HG02623 (cell line): ENCODE measurements around the gene FOLR2.
"Not testable (repeated sequence)": the region's sequence is repeated elsewhere in the genome, so short reads cannot be mapped to it uniquely, and the experiment has no call there.

ENCODE experiments used
- ATAC-seq: cut with Tn5 transposase; IDR thresholded peaks from one replicate; pipeline ENCODE4 v1.9.1; 2021; ENCODE audit warnings: moderate library complexity; ENCODE audit not compliant: unreplicated experiment

The FOLR2 gene

DNA sequence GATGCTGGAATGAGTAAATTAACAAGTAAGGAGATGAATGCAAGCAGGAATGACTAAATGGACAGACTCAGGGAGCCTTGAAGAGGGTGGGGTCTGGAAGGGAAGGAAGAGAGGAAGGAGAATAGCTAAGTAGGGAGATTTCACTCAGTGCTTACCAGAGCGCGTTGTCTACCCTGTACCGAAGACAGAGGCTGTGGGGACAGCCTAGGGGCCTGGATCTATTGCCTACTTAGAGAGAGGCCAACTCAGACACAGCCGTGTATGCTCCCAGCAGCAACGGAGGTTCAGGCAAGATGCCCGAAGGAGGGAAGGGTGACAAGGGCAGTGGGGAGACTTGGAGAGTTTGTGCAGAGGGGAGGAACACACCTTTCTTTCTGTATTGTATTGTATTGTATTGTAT lies at the start of gene FOLR2:
Gene FOLR2, plus strand, starts transcription at position 157 of the 400 bp plus-strand sequence. CDS start 1,791 bp downstream, outside the sequence.
- ATAC-seq: no peak

DNA sequence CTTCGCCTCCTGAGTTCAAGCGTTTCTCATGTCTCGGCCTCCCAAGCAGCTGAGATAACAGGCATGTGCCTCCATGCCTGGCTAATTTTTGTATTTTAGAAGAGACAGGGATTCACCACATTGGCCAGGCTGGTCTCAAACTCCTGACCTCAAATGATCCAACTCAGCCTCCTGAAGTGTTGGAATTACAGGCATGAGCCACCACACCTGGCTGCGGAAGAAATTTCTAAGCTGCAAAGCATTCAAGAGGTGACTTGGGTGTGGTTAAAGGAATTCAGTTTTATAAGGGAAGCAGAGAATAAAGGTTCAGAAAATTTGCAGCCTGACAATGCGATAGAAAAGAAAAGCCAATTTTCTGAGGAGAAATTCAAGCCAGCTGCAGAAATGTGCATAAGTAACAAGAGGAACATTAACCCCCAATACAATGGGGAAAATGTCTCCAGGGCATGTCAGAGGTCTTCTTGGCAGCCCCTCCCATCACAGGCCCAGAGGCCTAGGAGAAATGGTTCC lies 47.5 kb upstream of the FOLR2 start:
- not testable (repeated sequence) for ATAC-seq

DNA sequence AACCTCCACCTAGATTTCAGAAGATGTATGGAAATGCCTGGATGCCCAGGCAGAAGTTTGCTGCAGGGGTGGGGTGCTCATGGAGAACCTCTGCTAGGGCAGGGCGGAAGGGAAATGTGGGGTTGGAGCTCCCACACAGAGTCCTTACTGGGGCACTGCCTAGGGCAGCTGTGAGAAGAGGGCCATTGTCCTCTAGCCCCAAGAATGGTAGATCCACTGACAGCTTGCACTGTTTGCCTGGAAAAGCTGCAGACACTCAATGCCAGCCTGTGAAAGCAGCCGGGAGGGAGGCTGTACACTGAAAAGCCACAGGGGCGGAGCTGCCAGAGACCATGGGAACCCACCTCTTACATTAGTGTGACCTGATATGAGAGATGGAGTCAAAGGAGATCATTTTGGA lies 46.8 kb upstream of the FOLR2 start:
- ATAC-seq: not testable (repeated sequence)

GRCh38 chr11:72172043-72172442 lies 44.6 kb upstream of the FOLR2 start:
- not testable (repeated sequence) for ATAC-seq

DNA sequence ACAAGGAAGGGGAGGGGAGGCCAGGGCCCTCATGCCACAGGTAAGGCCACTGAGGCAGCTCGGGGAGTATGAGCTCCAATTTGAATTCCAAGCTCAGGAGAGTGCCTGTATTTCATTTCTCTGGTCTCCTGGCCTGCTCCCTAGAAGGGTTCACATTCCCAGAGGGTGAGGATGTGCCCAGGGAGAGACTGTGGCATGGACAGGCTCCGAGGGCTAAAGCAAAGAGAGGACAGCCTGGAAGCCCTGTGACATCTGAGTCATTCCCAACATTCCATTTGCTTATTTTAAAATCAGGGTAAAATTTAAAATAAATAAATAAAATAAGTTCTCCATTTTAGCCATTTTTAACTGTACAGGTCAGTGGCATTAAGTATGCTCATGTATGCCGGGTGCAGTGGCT lies 43.3 kb upstream of the FOLR2 start:
- no peak for ATAC-seq

DNA sequence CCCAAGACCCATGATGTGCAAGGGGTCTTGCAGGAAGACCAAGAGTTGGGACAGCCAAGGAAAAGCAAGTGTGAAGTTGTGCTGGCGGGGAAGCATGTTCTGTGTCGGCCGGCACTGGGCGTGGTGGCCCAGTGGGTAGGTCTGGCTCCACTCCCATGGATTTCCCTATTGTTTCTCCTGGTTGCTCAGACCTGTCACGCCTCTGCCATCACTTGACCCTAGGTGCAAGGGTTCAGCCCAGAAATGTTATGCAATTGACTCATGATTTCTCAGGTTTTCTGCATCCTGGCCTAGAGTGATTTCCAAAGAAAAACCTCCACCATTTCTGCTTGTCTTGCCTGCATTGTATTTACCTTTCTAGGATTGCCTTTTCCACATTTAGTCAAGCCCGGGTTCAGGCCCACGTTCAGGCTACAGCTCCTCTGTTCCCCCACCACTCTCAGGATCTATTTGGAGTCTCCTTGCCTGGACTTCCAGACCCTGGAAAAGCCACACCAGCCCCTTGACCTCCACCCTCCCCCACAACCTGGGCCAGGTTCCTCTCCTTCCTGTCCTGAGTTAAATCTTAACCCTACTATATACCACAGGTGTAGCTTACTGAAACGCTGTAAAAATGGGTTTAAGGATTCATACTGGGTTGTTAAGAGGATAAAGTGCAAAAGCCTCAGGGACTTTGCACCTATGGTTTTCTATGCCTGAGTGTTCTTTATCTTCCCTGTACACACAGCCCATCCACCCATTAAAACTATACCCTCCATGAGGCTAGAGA lies 42.1 kb upstream of the FOLR2 start:
- no peak for ATAC-seq

DNA sequence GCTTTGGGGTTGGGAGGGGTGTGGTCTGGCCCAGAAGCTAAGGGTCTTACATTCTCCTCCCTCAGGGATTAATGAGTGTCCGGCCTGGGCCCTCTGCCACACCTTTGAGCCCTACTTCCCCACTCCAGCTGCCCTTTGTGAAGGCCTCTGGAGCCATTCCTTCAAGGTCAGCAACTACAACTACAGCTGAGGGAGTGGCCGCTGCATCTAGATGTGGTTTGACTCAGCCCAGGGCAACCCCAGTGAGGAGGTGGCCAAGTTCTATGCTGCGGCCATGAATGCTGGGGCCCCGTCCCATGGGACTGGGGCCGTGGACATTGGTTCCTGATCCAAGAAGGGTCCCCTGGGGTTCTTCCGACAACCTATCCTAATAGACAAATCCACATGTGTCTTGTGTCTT lies 38.9 kb upstream of the FOLR2 start:
- no peak for ATAC-seq

DNA sequence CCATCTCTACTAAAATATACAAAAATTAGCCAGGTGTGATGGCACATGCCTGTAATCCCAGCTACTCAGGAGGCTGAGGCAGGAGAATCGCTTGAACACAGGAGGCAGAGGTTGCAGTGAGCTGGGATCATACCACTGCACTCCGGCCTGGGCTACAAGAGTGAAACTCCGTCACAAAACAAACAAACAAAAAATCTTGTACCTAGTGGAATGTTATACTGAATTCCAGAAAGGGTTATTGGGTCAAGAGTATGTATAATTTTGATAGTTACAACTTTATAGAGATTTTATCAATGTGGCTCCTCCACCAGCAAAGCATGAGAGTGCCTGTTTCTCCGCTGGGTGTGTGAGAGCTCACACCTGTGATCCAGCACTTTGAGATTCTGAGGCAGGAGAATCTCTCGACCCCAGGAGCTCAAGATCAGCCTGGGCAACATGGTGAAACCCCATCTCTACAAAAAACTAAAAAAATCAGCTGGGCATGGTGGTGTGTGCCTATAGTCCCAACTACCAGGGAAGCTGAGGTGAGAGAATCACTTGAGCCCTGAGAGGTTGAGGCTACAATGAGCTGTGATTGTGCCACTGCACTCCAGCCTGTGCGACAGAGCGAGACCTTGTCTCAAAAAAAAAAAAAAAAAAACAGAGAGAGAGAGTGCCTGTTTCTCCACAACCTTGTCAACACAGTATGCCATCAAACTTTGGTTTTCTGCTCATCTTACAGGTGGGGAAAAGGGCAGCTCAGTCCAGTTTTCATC lies 37.4 kb upstream of the FOLR2 start:
- no peak for ATAC-seq

DNA sequence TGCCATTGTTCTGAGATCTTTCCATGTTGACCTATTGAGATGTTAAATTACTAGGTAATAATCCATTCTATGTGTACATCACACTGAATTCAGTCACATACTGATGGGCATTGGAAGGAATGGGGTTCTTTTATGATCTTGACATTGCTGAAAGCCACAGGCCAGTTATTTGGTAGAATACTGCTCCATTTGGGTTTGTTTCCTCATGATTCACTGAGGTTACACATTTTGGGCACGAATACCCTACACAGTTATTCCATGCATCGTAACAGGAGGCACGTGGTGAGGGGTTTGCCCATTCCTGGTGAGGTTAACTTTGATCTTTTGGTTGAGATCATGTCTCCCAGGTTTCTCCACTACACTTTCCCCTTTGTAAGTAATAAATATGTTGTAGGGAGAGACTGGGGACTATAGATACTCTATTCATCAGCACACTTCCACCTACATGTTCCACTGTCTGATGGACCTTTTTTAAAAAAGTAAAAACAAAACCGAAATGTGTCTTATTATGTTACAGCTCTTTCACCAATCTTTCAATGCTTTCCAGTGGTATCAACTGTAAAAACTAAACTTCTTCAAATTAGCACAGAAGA lies 36.7 kb upstream of the FOLR2 start:
- ATAC-seq: no peak

GRCh38 chr11:72180892-72181552 lies 35.6 kb upstream of the FOLR2 start:
- not testable (repeated sequence) for ATAC-seq

DNA sequence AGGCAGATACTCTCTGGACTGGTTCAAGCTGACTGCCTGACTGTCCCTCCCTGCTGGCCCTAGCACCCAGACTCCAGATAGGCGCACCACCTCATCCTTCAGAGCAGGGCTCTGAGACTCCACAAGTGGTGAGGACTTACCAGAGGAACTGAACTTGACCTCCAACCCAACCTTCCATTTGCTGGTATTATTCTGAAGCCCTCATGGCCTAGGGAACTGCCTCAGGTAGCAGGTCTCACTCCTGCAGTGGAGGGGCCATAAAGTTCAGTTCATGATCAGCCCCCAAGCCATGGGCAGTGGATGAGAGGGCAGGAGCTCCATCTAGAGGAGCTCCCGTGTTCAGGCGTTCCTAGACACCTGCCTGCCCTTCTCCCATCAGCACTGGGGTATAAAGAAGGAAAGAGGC lies 35.0 kb upstream of the FOLR2 start:
- ATAC-seq: not testable (repeated sequence)

- no peak for ATAC-seq
Measured at GRCh38 chr11:72188267-72188666, 28.3 kb upstream of the FOLR2 start.

DNA sequence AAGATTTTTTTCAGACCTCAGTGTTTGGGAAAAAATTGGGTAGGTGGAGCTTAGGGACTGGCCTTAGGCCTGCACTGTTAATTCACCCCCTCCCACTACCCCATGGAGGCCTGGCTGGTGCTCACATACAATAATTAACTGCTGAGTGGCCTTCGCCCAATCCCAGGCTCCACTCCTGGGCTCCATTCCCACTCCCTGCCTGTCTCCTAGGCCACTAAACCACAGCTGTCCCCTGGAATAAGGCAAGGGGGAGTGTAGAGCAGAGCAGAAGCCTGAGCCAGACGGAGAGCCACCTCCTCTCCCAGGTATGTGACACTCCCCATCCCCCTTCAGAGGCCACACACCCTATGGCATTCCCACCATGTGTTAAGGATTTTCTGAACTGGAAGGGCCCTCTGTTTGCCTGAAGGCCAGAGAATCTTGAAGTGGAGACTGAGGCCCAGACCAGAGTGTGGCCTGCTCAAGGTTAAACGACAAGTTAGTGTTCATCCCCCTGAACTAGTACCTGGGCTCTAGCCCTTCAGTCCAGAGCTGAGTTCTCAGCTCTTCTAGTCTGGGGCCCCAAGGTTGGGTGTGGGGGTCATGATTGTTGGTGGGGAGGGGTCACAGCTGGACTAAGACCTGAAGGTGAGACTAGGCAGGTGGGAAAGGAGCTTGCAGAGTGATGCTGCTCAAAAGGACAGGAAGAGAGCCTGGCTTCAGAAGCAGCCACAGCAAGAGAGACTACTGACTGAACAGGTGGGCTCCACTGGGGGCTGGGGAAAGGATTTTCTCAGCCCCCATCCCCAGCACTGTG lies 26.9 kb upstream of the FOLR2 start:
- no peak for ATAC-seq

DNA sequence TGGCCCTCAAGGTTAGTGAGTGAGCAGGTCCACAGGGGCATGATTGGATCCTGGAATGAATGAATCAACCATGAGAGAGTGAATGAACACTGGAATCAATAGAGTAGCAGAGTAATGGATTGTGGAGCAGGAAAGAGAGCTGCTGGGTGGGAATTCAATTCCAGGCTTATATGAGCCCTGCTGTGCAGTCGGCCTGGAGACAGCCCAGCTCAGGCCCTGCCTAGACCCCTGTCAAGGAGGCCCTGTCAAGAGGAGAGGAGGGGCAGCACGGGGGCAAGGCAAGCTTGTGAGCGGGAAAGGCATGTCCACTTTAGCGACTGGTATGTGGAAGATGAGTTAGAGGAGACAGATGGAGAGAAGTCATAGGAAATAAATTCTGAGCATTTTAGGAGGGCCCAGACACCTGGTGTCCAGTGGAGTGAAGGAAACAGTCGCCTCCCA lies 25.9 kb upstream of the FOLR2 start:
- no peak for ATAC-seq

- ATAC-seq: no peak
Measured at GRCh38 chr11:72191961-72192381, 24.6 kb upstream of the FOLR2 start, which contains the start of gene FOLR1. TSS of gene FOLR1 (plus strand) at chr11:72192140. CDS start at chr11:72192174, 34 bp downstream.

DNA sequence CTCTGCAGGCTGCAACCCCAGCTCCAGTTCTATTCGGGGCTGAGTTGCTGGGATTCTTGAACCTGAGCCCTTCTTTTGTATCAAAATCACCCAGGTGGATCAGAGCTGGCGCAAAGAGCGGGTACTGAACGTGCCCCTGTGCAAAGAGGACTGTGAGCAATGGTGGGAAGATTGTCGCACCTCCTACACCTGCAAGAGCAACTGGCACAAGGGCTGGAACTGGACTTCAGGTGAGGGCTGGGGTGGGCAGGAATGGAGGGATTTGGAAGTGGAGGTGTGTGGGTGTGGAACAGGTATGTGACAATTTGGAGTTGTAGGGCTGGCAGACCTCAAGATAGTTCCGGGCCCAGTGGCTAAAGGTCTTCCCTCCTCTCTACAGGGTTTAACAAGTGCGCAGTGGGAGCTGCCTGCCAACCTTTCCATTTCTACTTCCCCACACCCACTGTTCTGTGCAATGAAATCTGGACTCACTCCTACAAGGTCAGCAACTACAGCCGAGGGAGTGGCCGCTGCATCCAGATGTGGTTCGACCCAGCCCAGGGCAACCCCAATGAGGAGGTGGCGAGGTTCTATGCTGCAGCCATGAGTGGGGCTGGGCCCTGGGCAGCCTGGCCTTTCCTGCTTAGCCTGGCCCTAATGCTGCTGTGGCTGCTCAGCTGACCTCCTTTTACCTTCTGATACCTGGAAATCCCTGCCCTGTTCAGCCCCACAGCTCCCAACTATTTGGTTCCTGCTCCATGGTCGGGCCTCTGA lies 20.9 kb upstream of the FOLR2 start:
- ATAC-seq: no peak

- not testable (repeated sequence) for ATAC-seq
Measured at GRCh38 chr11:72201445-72201844, 15.1 kb upstream of the FOLR2 start.

- ATAC-seq: no peak
Measured at GRCh38 chr11:72202571-72202970, 14.0 kb upstream of the FOLR2 start.

GRCh38 chr11:72203163-72203562 lies 13.4 kb upstream of the FOLR2 start:
- ATAC-seq: no peak
